CD8-positive, alpha-beta memory T cell (primary cell): ENCODE results near the gene DNAJC27. TPM values are rescaled to one million over a fixed set of nuclear protein-coding genes. Genes with fewer than 3 reads are reported as not detected.

Experiments used
- CTCF ChIA-PET: fragments of 350-600 bp; sonication (Branson Sonifier 250); formaldehyde crosslinking; loops from one replicate; lab custom pipeline; 2021; ENCODE audit warnings: antibody characterized with exemption; lab: Charles Lee
- POLR2A ChIA-PET: fragments of 350-600 bp; sonication (Branson Sonifier 250); formaldehyde crosslinking; loops from one replicate; lab custom pipeline; 2021; ENCODE audit warnings: antibody characterized with exemption; lab: Charles Lee
- DNase-seq, 5 donors: peaks; one replicate each; pipeline versions ENCODE4 v3.0.0 to v3.0.0-alpha.2; 2020 to 2022; ENCODE audit warnings: mixed read lengths in 1 of 5
- H3K27ac ChIP-seq: one replicate; pipeline ENCODE4 v1.7.0; 2013; ENCODE audit warnings: low read depth, mild to moderate bottlenecking, low read length, moderate library complexity
- H3K27me3 ChIP-seq: 2 replicates; pipeline ENCODE4 v1.7.0; 2013; ENCODE audit warnings: low read length, mild to moderate bottlenecking; ENCODE audit not compliant: insufficient read depth, poor library complexity, severe bottlenecking
- H3K36me3 ChIP-seq: 2 replicates; pipeline ENCODE4 v1.7.0; 2013; ENCODE audit warnings: mild to moderate bottlenecking, low read length, moderate library complexity; ENCODE audit not compliant: insufficient read depth
- H3K4me1 ChIP-seq: 2 replicates; pipeline ENCODE4 v1.7.0; 2013; ENCODE audit warnings: mild to moderate bottlenecking, low read length, moderate library complexity; ENCODE audit not compliant: insufficient read depth
- H3K4me3 ChIP-seq: 2 replicates; pipeline ENCODE4 v1.7.0; 2013; ENCODE audit warnings: mild to moderate bottlenecking, low read length
- H3K9me3 ChIP-seq: 2 replicates; pipeline ENCODE4 v1.7.0; 2013; ENCODE audit warnings: mild to moderate bottlenecking, low read length
- H3K27ac Mint-ChIP-seq, 8 donors: one replicate each; pipeline ENCODE4 v1.8.0; 2020 to 2021; ENCODE audit warnings: mixed read lengths in 8 of 8, mild to moderate bottlenecking in 6 of 8, inconsistent platforms in 3 of 8, moderate library complexity in 3 of 8
- H3K27me3 Mint-ChIP-seq, 2 donors: one replicate each; pipeline ENCODE4 v1.8.0; 2020 to 2021; ENCODE audit warnings: mixed read lengths in 2 of 2, mild to moderate bottlenecking in 1 of 2, moderate library complexity in 1 of 2
- H3K36me3 Mint-ChIP-seq, 3 donors: one replicate each; pipeline ENCODE4 v1.8.0; 2020 to 2021; ENCODE audit warnings: mixed read lengths in 3 of 3, inconsistent platforms in 1 of 3, mild to moderate bottlenecking in 1 of 3
- H3K4me1 Mint-ChIP-seq, 3 donors: one replicate each; pipeline ENCODE4 v1.8.0; 2020 to 2021; ENCODE audit warnings: mixed read lengths in 3 of 3, inconsistent platforms in 1 of 3, mild to moderate bottlenecking in 1 of 3
- H3K4me3 Mint-ChIP-seq, 7 donors: one replicate each; pipeline ENCODE4 v1.8.0; 2020 to 2021; ENCODE audit warnings: mixed read lengths in 7 of 7, mild to moderate bottlenecking in 6 of 7, moderate library complexity in 4 of 7, inconsistent platforms in 2 of 7
- H3K9me3 Mint-ChIP-seq, 5 donors: one replicate each; pipeline ENCODE4 v1.8.0; 2020 to 2022; ENCODE audit warnings: mixed read lengths in 5 of 5, mild to moderate bottlenecking in 3 of 5, moderate library complexity in 2 of 5, inconsistent platforms in 1 of 5
- polyA plus RNA-seq: library from polyadenylated mRNA; unstranded; fragments of 300-500 nt; fragmentation: Illumina TruSeq; gene quantifications from one replicate; pipeline ENCODE4 v1.2.3, GENCODE V29; 2021
- total RNA-seq, 2 experiments: library from RNA; stranded (reverse); gene quantifications; one replicate each; pipeline ENCODE4 v1.2.3, GENCODE V29; 2021

Gene DNAJC27
- total and polyA plus RNA-seq, 3 experiments from 2014 or later = 2.8 to 4.7 (median 4.4) TPM

DNA sequence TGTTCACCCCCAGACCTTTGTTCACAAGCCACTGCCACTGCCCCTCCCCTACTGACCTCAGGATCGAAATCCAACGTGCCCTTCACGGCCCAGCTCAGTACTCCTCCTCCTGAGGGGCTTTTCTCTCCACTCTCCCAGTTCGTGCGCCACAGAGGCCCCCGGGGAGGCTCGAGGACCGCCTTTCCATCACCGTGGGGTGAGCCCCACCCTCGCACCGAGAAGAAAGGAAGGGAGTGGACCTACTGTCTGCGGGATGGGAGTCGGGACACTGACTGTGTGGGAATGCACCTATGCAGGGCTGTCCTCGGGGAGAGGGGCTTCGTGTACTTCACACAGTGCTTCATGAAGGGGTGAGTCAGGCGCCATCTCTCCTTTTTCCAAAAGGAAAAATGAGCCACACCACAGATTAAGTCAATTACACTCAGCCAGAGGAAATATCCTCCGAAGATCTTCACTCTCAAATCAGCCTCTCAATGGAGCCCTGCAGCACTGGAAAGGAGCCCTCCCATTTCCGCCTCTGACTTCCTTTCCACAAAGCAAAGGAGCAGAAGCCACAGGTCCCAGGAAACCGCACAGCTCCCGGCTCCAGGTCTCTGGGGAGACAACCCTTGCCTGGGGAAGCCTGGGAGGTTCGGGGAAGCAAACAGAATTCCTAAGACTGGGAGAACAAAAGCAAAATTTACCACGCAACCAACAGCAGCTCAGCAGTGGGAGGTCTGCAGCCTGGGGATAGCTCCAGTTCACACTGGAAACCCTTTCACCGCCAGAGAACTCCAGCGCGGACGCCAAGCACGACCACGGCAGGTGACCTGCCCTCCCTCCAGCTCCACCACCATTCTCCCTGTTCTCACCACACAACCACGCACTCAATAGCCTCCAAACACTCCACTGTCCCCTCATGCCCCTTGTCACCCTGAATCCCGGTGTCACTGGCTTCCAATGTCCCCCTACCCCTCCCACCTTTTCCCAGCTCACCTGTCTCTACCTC lies 73.3 kb downstream of the DNAJC27 start:
- H3K4me1 Mint-ChIP-seq = peaks cover 0 to 2% (median 0%) of the 10 kb centered on the region in 3 donors
- Histone ChIP-seq H3K27ac (no peak overlapping the region), H3K4me1 (no peaks in the 10 kb centered on the region), H3K4me3 (no peak overlapping the region), H3K27me3 (no peaks in the 10 kb centered on the region), H3K36me3 (no peaks in the 10 kb centered on the region), H3K9me3 (peaks cover 8% of the 10 kb centered on the region)
- peak overlapping the region in 1 of 8 donors; percentile 76 for H3K27ac Mint-ChIP-seq
- H3K27me3 Mint-ChIP-seq = no peaks in the 10 kb centered on the region
- no peak for DNase-seq
- no peak overlapping the region for H3K4me3 Mint-ChIP-seq
- peaks cover 20 to 49% (median 32%) of the 10 kb centered on the region in 3 donors for H3K36me3 Mint-ChIP-seq
- POLR2A ChIA-PET = no interaction called here
- CTCF ChIA-PET = no interaction called here
- peaks cover 19 to 34% (median 23%) of the 10 kb centered on the region in 5 donors for H3K9me3 Mint-ChIP-seq

DNA sequence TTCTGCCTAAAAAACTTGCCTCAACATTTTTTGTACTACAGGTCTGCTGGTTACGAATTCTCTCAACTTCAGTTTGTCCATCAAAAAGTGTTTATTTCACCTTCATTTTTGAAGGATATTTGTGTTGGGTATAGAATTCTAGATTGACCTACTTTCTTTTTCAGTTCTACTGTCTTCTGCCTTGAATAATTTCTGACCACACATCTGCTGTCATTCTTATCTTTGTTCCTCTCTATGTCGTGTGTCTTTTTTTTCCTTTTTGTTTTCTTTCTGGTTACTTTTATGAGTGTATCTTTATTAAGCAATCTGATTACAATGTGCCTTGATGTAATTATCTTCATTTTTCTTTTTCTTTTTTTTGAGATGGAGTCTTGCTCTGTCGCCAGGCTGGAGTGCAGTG lies 77.0 kb downstream of the DNAJC27 start:
- CTCF ChIA-PET = no interaction called here
- no peak overlapping the region for H3K4me3 Mint-ChIP-seq
- Histone ChIP-seq H3K36me3 (no peaks in the 10 kb centered on the region), H3K9me3 (peaks cover 8% of the 10 kb centered on the region), H3K27me3 (no peaks in the 10 kb centered on the region), H3K27ac (no peak overlapping the region), H3K4me3 (no peak overlapping the region), H3K4me1 (no peaks in the 10 kb centered on the region)
- H3K4me1 Mint-ChIP-seq = no peaks in the 10 kb centered on the region
- H3K27me3 Mint-ChIP-seq = no peaks in the 10 kb centered on the region
- DNase-seq = no peak
- POLR2A ChIA-PET = no interaction called here
- no peak overlapping the region for H3K27ac Mint-ChIP-seq
- peaks cover 19 to 34% (median 27%) of the 10 kb centered on the region in 5 donors for H3K9me3 Mint-ChIP-seq
- peaks cover 12 to 44% (median 19%) of the 10 kb centered on the region in 3 donors for H3K36me3 Mint-ChIP-seq

DNA sequence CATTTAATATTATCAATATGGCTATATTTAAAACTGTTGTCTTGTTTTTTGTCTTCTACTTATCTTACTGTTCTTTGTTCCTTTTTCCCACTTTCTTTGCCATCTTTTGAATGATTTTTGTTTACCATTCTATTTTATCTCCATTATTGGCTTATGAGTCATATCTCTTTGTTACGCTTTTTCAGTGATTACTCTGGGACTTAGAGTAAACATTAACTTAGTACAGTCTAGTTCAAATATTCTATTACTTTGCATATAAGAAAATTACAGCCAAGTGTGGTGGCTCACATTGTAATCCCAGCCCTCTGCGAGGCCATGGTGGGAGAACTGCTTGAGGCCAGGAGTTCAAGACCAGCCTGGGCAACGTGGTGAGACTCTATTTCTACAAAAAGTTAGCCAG lies 77.8 kb downstream of the DNAJC27 start:
- H3K4me1 ChIP-seq = no peaks in the 10 kb centered on the region
- Mint-ChIP-seq H3K4me1 (no peaks in the 10 kb centered on the region), H3K4me3 (no peak overlapping the region), H3K27me3 (no peaks in the 10 kb centered on the region), H3K27ac (no peak overlapping the region), H3K36me3 (peaks cover 11 to 44% (median 16%) of the 10 kb centered on the region in 3 donors), H3K9me3 (peaks cover 19 to 34% (median 27%) of the 10 kb centered on the region in 5 donors)
- H3K36me3 ChIP-seq = no peaks in the 10 kb centered on the region
- H3K4me3 ChIP-seq = no peak overlapping the region
- H3K27me3 ChIP-seq = no peaks in the 10 kb centered on the region
- ChIA-PET POLR2A (no interaction called here), CTCF (no interaction called here)
- DNase-seq = no peak
- H3K9me3 ChIP-seq = peaks cover 8% of the 10 kb centered on the region
- H3K27ac ChIP-seq = no peak overlapping the region

Other genes starting within 250 kb of the DNAJC27 start
- gene PTRHD1, start 178.6 kb downstream of the DNAJC27 start, total RNA-seq = 10 to 100 TPM; 24.7 to 29.2 TPM
- gene PTRHD1, start 178.6 kb downstream of the DNAJC27 start, polyA plus RNA-seq = 44.5 TPM
- gene CENPO, start 178.5 kb downstream of the DNAJC27 start, total RNA-seq = 10 to 100 TPM; 43.0 to 51.7 TPM
- 4.2 TPM for gene CENPO, start 178.5 kb downstream of the DNAJC27 start, polyA plus RNA-seq
- gene ADCY3, start 51.7 kb downstream of the DNAJC27 start, total RNA-seq = 10 to 100 TPM; 90.9 to 95.4 TPM
- 8.8 TPM for gene ADCY3, start 51.7 kb downstream of the DNAJC27 start, polyA plus RNA-seq
- gene EFR3B, start 70.1 kb upstream of the DNAJC27 start, total RNA-seq = under 1 TPM; 0.20 to 0.27 TPM
- 0.16 TPM for gene EFR3B, start 70.1 kb upstream of the DNAJC27 start, polyA plus RNA-seq
- gene POMC, start 196.6 kb upstream of the DNAJC27 start, total RNA-seq = 1 to 10 TPM; 4.7 to 6.2 TPM
- 10.9 TPM for gene POMC, start 196.6 kb upstream of the DNAJC27 start, polyA plus RNA-seq